CD4-positive, alpha-beta T cell treated with Interleukin-4 for 1 hour (primary cell): Measurements from ENCODE around the gene ABR.
"Not testable (repeated sequence)": the region's sequence is repeated elsewhere in the genome, so short reads cannot be mapped to it uniquely, and the experiment has no call there.

Experiments used
- DNase-seq, 2 donors: peaks; one replicate each; pipeline ENCODE4 v3.0.0-alpha.2; 2020 to 2022

Gene ABR

DNA sequence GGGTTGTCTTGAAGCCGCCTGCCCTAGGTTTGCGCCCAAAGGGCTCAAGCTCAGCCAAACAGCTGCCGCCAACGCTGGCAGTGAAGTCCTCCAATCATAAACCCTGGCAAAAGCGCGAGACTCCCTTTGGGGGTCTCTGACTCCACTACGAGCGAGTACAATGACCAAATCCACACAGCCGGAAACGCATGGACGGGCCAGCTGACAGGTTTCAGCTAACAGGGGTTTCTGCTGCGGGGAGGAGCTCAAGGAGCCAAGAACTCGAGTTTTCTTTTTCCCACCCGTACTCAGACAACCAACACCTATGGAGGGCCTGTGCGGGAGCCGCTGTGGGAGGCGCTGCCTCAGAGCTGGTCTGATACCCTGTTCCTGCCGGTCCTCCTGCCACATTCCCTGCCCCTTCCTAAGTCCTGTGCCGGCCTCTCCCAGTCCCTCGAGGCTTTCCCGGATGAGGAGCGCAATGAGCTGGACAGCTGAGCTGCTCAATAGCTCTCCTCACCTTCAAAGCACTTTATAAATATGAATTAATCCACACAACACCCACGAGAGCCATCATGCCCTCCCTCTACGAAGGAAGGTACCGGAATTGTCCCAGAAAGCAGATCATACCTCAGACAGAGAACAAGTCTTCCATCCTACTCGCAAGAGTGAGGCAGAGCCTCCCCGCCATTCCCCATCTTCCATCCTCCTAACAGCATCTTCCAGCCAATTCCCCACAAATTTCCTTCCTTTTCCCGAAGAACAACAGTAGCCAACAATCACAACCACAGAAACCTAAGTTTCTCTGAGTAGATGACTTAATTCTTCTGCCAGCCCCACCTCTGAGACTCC is 6.1 kb downstream of the ABR start:
- DNase-seq = no peak

DNA sequence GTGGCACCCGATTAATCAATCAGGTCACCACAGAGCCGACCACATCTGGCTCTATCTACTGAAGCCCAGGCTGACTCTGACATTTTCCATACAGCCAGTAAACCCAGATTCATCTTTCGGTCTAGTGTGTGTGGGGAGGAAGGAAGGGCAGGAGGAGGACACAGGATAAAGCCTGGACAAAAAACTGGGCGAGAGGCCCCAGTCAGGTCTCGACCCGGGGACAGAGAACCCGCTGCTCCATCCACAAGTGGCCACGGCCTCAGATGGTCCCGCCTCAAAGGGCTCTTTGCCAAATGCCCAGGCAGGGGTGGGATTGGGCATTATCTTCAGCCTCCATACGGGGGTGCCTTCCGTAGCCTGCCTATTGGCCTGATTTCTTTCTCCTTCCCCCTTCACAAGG is 7.8 kb downstream of the ABR start:
- no peak for DNase-seq

GRCh38 chr17:1170739-1171138 is 9.0 kb downstream of the ABR start:
- no peak for DNase-seq

DNA sequence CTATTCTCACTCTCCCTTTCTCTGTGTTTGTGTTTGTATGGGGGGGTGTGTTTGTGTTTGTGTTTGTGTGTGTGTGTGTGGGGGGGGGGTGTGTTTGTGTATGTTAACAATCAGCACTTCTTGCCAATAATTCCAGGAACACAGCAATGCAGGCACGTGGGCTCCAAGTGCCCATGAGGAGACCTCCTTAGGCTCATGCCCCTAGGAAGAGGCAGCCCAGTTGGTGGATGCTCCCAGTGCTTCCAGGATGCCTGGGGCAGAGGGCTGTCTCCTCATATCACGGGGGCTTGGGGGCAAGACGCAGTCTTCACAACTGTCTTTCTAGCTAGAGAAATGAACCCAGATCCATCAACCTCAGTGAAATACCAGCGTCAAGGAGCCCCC is 9.9 kb downstream of the ABR start:
- DNase-seq = no peak

DNA sequence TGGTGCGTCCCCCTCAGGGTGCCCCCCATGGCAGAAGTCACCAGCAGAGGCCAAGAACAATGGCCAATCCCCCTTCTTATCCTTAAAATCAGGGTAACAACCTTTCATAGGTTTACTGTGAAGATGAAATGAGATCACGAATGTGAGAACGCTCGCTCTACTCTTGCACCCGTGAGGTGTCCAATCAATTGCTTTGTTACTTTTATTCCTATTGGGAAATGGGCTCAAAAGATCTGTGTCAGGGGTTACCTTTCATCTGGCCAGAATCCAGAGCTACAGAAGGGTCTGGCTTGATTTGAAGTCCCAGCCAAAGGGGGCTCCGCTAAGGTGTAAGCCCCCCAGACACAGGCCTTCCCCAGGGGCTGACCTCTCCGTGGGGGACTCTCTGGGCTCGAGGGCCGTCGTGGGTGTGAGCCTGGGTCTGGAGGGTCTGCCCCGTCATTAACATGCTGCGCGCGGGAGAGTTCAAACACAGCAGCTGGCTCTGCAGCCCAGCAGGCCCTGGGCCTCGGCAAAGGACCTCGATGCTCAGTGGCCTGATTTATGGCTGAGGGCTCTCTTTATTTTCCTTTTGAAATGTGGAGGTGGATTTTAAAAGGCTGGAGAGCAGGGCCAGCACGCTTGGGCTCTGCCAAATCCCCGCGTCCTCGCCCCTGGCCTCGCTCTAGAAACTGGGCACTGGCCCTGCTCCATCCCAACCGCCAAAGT is 10.4 kb downstream of the ABR start:
- DNase-seq = no peak

GRCh38 chr17:1168533-1169220 is 11.1 kb downstream of the ABR start:
- DNase-seq = no peak

DNA sequence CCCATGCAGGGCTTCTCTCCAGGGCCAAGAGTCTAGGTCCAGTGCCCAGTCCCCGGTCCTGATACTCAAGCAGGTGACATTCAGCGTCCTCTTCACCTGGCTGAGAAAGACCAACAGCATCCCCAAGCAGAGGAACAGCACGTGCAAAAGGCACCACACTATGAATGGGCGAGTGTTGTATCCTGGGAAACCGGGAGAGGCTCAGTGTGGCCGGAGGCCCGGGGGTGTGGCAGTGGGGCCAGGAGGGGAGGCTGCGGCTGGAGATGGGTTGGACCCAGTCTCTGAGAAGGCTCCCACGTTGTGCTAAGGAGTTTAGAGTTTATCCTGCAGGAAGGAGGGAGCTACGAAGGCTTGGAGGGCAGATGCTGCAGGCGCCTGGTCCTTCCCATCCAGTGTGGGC is 13.5 kb downstream of the ABR start:
- DNase-seq = no peak

- DNase-seq = no peak
Measured at GRCh38 chr17:1165836-1166235, 13.9 kb downstream of the ABR start.

- no peak for DNase-seq
Measured at GRCh38 chr17:1164935-1165556, 14.7 kb downstream of the ABR start.

- DNase-seq = no peak
Measured at GRCh38 chr17:1162116-1162855, 17.5 kb downstream of the ABR start.

DNA sequence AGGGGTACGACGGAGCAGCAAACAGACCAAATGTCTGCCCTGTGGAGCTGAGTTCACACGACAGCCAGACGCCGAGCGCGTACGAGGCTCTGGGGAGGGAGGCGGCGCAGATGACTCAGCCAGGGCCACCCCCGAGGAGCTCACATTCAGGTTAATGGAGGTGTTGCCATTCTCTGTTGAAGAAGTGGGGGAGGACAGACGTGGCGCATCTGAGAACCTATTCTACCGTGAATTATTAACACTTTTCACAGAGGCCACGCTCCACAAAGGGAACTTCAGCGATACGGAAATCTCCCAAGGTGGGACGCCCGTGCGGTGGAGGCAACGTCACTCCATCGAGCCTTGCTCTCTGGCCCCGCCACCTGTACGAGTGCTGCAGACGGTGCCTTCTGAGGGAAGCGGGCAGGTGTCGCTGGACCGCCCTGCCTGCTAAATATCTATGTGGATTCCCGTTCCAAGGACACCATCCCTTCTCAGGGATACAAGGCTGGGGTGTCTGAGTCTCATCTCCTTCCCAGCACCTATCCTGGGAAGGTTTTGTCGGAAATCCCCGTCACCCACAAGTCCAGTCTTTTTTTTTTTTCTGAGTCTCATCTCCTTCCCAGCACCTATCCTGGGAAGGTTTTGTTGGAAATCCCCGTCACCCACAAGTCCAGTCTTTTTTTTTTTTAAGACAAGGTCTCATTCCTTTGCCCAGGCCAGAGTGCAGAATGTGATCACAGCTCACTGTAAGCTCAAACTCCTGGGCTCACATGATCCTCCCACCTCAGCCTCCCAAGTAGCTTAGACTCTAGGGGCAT is 19.0 kb downstream of the ABR start:
- no peak for DNase-seq

DNA sequence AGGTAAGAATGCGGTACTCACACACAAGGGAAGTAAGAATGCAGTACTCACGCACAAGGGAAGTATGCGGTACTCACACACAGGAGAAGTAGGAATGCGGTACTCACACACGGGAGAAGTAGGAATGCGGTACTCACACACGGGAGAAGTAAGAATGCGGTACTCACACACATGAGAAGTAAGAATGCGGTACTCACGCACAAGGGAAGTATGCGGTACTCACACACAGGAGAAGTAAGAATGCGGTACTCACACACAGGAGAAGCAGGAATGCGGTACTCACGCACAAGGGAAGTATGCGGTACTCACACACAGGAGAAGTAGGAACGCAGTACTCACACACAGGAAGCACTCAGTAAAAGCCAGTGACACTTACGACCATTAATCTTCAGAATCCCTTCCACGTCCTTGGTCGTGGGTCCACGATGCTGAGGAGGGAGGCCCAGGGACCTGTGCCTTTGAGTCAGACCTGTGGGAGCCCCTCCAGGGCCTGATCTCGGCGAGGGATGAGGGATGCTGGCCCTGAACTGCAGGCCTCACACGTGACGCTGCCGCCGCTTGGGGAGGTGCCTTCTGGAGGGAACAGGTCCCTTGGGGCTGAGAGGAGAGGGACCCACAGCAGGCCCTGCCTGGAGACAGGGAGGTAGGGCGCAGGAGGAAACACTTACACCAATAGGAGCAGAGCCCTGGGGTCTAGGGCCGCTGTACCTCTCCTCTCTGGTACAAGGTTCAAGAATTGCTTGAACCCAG is 20.2 kb downstream of the ABR start:
- no peak for DNase-seq

DNA sequence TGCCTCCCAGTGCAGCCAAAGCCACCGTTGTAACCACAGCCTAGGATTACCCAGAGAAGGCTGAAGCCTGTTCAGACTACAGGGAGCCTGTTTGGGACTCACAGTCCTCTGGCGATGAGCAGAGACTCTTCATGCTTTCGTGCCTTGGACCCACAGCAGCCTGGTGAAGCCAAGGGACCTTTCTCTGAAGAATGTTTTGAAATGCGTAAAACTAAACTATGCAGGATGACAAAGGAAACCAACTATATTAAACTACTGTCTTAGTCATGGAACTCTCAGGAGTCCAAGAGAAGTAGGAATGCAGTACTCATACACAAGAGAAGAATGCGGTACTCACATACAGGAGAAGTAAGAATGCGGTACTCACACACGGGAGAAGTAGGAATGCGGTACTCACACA is 20.9 kb downstream of the ABR start:
- DNase-seq = no peak

GRCh38 chr17:1156864-1157263 is 22.9 kb downstream of the ABR start:
- DNase-seq = no peak

- no peak for DNase-seq
Measured at GRCh38 chr17:1154704-1155103, 25.1 kb downstream of the ABR start.

GRCh38 chr17:1153795-1154546 is 25.8 kb downstream of the ABR start:
- DNase-seq = no peak

- DNase-seq = not testable (repeated sequence)
Measured at GRCh38 chr17:1152582-1152981, 27.2 kb downstream of the ABR start.

DNA sequence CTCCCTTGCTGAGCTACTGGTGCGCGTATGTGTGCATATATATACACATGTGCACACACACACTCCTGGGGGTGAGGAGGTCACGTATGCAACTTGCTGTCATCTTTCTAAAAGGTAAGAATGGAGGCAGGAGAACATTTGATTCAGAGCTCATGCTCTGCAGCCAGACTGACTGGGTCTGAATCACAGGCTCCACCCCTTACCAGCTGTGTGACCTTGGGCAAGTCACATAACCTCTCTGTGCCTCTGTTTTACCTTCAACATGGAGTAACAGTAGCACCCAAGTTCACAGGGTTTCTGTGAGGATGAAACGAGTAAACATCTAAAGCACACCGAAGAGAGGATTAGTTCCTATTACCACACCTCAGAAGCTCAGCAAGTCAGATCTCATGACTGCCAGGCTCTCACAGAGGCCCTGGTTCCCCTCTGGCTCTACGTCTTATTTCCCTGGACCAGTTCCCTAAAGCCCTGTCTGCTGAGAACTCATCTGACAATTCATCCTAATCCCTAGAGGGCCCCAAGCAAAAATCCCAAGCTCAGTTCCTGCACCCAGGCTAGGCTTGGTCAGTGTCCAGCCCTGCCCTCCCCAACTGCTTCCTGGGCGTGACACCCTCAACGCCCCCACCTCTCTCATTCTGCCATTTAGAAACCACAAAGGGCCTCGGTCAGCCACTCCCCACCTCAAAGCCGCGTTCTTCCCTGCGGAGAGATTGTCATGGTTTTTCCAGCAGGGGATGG is 28.7 kb downstream of the ABR start:
- DNase-seq = no peak

- no peak for DNase-seq
Measured at GRCh38 chr17:1149869-1150268, 29.9 kb downstream of the ABR start.

- DNase-seq = no peak
Measured at GRCh38 chr17:1147664-1148063, 32.1 kb downstream of the ABR start.
